ENCODE data around the gene KRT82. TPM values are rescaled to one million over a fixed set of nuclear protein-coding genes. Genes with fewer than 3 reads are reported as not detected.

Gene KRT82
- total and polyA plus RNA-seq, 4 donors: not detected

DNA sequence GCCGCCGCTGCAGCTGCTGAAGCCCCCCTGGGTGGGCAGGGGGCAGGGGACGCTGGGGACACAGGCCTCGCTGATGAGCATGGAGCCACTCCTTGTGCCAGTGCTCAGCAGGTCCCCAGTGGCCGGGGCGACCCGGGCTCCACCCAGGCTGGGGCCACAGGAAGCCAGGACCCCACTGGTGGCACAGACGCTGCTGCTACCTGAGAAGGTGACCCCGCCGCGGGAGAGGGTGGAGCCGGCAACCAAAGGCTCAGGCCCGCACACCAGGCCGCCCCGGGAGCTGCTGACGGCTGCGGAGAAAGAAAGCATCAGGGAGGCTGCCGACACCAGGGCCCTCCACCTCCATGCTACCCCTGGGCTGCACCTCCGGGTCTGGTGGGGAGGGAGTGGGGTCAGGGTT lies 28.0 kb downstream of the KRT82 start:
- no peaks in the 10 kb centered on the region for H3K36me3 ChIP-seq (ENCODE audit: control insufficient read depth, insufficient read depth, low read length)
- 77% methylated on average over 17 of the region's 19 CpGs for WGBS (ENCODE audit: insufficient coverage)
- DNase-seq (ENCODE audit: low read depth in 4 of 6, low spot score in 6 of 6): no peak
- no peak overlapping the region for H3K27ac ChIP-seq (ENCODE audit: low read depth, low read length)
- H3K27me3 ChIP-seq (ENCODE audit: control insufficient read depth, insufficient read depth, low read length): no peaks in the 10 kb centered on the region
- H3K4me3 ChIP-seq (ENCODE audit: low read depth, low read length): no peak overlapping the region
- no peaks in the 10 kb centered on the region for H3K9me3 ChIP-seq (ENCODE audit: control insufficient read depth, insufficient read depth, low read length)
- H3K4me1 ChIP-seq (ENCODE audit: control insufficient read depth, insufficient read depth, low read length): no peaks in the 10 kb centered on the region

DNA sequence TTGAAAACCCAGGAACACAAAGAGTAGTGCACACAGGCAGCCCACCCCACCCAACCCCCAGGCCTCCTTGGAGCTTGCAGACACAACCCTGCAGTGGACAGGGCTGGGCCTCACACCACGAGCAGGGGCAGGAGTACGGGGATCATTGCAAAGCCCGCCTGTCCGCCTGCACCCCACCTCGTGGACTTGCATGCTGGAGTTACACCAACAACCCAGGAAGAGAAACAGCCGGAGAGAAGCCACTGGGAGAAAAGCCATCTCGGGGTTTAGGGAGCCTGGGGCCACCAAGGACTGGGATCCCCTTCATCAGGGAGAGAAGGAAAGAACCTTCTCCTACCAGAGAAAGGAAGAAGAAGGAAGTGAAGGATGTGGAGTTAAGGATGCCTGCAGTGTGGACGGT lies 28.9 kb downstream of the KRT82 start:
- H3K9me3 ChIP-seq (ENCODE audit: control insufficient read depth, insufficient read depth, low read length): no peaks in the 10 kb centered on the region
- H3K4me1 ChIP-seq (ENCODE audit: control insufficient read depth, insufficient read depth, low read length): no peaks in the 10 kb centered on the region
- H3K27me3 ChIP-seq (ENCODE audit: control insufficient read depth, insufficient read depth, low read length): no peaks in the 10 kb centered on the region
- DNase-seq (ENCODE audit: low read depth in 4 of 6, low spot score in 6 of 6): no peak
- 85% methylated on average over 4 of the region's 8 CpGs for WGBS (ENCODE audit: insufficient coverage)
- H3K36me3 ChIP-seq (ENCODE audit: control insufficient read depth, insufficient read depth, low read length): no peaks in the 10 kb centered on the region
- no peak overlapping the region for H3K4me3 ChIP-seq (ENCODE audit: low read depth, low read length)
- H3K27ac ChIP-seq (ENCODE audit: low read depth, low read length): no peak overlapping the region

DNA sequence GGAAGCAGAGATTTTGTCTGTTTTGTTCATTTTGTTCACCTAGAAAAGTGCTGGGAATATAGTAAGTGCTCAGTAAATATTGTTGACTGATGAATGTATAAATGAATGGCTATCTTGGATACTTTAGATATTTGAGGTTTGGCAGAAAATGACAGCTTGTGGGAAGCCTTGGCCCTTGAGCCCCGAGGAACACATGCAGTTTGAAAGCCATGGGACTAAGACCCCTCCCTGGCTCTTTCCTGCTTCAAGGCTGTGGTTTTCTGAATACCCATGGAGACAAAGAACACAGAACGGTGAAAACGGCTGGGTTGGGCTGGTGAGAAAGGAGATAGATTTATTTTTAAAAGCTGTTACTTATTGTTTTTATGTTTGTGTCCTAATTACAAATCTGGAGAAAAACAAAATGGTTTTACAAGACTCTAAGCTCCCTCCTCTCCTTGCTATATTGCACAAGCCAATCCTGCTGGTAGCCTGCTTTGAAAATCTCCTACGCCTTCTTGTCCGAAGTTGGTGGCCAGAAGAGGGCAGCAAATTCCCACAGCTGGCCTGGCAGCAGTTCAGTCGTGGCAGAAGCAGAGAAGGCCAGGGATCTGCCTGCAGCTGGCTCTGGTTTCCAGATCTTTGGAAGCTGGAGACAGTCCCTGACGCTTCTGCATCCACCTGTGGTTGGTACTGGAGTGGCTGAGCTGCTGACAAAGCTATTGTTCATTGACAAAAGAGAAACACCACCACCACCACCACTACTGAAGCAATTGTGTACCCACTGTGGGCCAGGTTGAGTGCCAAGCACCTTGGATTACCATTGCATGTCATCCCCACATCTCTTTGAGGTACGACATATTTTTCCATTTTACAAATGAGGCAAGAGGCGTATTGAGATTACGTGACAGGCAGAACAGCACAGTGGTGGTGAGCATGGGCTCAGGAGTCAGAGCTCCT lies 33.6 kb downstream of the KRT82 start:
- no peaks in the 10 kb centered on the region for H3K9me3 ChIP-seq (ENCODE audit: control insufficient read depth, insufficient read depth, low read length)
- H3K27ac ChIP-seq (ENCODE audit: low read depth, low read length): no peak overlapping the region
- H3K27me3 ChIP-seq (ENCODE audit: control insufficient read depth, insufficient read depth, low read length): peaks cover 2% of the 10 kb centered on the region
- WGBS (ENCODE audit: insufficient coverage): 3% methylated on average over 4 of the region's 10 CpGs
- peak; percentile 64 to 97 (median 80) for DNase-seq (ENCODE audit: low read depth in 4 of 6, low spot score in 6 of 6)
- no peaks in the 10 kb centered on the region for H3K36me3 ChIP-seq (ENCODE audit: control insufficient read depth, insufficient read depth, low read length)
- no peak overlapping the region for H3K4me3 ChIP-seq (ENCODE audit: low read depth, low read length)
- peaks cover 15% of the 10 kb centered on the region for H3K4me1 ChIP-seq (ENCODE audit: control insufficient read depth, insufficient read depth, low read length)

DNA sequence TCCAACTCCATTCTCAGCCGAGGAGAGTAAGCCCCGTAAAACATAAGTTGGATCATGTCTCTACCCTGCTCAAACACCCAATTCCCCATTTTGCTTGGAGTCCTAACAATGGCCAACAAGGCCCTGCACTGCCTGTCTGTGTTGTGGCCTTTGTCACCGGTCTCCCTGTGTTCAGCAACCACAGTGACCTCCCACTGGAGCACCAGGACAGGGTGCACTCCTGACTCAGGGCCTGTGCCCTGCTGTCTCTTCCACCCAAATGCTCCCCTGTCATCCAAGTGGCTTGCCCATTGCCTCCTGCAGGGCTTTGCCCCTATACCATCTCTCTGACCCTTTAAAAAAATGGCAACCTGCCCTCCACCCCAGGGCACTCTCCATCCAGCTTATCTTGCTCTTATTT lies 34.4 kb downstream of the KRT82 start:
- no peak for DNase-seq (ENCODE audit: low read depth in 4 of 6, low spot score in 6 of 6)
- 64% methylated on average over 3 of the region's 3 CpGs for WGBS (ENCODE audit: insufficient coverage)
- peak overlapping the region; percentile 69 for H3K27ac ChIP-seq (ENCODE audit: low read depth, low read length)
- H3K36me3 ChIP-seq (ENCODE audit: control insufficient read depth, insufficient read depth, low read length): no peaks in the 10 kb centered on the region
- peaks cover 15% of the 10 kb centered on the region for H3K4me1 ChIP-seq (ENCODE audit: control insufficient read depth, insufficient read depth, low read length)
- no peak overlapping the region for H3K4me3 ChIP-seq (ENCODE audit: low read depth, low read length)
- H3K27me3 ChIP-seq (ENCODE audit: control insufficient read depth, insufficient read depth, low read length): peaks cover 2% of the 10 kb centered on the region
- no peaks in the 10 kb centered on the region for H3K9me3 ChIP-seq (ENCODE audit: control insufficient read depth, insufficient read depth, low read length)

DNA sequence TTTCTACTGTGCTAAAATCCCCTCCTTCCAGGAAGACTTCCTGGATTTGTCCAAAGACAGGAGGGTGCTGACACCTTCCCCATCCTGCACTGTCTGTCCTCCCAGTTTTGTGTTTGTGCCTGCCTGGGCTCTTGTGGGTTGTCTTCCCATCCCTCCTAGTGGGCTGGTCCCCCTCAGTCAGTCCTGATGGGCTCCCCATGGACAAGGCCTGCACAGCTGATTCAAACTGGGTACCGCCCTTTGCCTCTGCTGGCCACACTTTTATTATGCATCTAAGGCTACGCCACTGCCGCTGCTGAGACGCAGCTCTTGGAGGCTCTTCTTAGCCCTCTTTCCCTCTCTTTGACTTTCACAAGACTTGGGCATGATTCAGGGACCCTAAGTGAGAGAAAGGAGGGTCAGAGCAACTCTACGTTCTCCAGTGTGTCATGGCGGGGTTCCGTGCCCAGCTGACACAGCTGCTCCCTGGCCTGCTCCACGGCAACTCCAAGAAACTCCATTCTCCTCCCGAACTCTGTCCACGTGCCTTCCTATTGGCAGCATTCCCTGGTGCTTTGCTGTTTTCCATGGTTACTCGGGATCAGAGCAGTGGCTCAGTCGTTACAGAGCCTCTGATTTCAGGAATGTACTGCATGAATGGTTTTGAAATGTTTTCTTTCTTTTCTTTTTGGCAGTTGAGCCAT lies 35.1 kb downstream of the KRT82 start:
- Histone ChIP-seq H3K27ac (ENCODE audit: low read depth, low read length) (peak overlapping the region; percentile 69), H3K9me3 (ENCODE audit: control insufficient read depth, insufficient read depth, low read length) (no peaks in the 10 kb centered on the region), H3K4me3 (ENCODE audit: low read depth, low read length) (no peak overlapping the region), H3K4me1 (ENCODE audit: control insufficient read depth, insufficient read depth, low read length) (peaks cover 15% of the 10 kb centered on the region), H3K27me3 (ENCODE audit: control insufficient read depth, insufficient read depth, low read length) (peaks cover 2% of the 10 kb centered on the region), H3K36me3 (ENCODE audit: control insufficient read depth, insufficient read depth, low read length) (no peaks in the 10 kb centered on the region)
- WGBS (ENCODE audit: insufficient coverage): 40% methylated on average over 6 of the region's 12 CpGs
- DNase-seq (ENCODE audit: low read depth in 4 of 6, low spot score in 6 of 6): peak; percentile 53 to 93 (median 72)

DNA sequence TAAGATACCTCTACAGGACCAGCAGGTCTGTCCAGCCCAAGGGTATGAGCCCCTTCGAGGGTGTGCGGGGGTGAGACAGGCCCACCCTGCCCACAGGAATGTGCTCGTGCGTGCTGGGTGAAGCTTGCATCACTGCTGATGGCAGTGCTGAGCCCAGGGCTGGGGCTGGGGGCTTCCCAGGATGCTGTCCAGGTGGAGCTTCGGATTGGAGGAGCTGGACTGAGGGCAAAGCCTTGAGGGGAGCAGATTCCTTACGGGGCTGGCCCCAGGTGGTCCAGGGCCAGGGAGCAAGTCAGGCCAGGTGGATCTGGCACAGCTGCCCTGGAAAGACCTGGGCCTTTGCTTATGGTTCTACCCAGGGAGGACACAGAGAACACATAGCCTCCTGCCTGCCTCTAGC lies 36.3 kb downstream of the KRT82 start:
- Histone ChIP-seq H3K9me3 (ENCODE audit: control insufficient read depth, insufficient read depth, low read length) (no peaks in the 10 kb centered on the region), H3K27ac (ENCODE audit: low read depth, low read length) (no peak overlapping the region), H3K27me3 (ENCODE audit: control insufficient read depth, insufficient read depth, low read length) (peaks cover 2% of the 10 kb centered on the region), H3K36me3 (ENCODE audit: control insufficient read depth, insufficient read depth, low read length) (no peaks in the 10 kb centered on the region), H3K4me1 (ENCODE audit: control insufficient read depth, insufficient read depth, low read length) (peaks cover 15% of the 10 kb centered on the region), H3K4me3 (ENCODE audit: low read depth, low read length) (no peak overlapping the region)
- 85% methylated on average over 6 of the region's 6 CpGs for WGBS (ENCODE audit: insufficient coverage)
- no peak for DNase-seq (ENCODE audit: low read depth in 4 of 6, low spot score in 6 of 6)

DNA sequence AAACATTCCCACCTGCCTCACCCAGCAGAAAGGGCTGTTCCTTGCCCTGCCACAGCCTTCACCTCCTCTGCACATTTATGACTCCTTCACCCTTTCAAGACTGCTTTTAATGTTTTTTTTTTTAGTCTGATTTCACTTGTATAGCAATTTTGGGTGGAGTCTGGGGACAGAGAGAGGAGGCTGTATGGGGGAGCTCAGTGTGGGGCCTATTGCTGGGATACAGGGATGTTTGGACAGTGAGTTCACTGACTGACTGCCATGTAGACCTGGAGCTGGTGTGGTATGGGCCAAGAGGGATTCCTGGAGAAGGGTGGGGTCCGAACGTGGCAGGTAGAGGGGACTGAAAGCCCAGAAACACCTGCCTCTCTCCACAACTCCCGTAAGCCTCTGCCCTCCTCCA lies 36.9 kb downstream of the KRT82 start:
- Histone ChIP-seq H3K27ac (ENCODE audit: low read depth, low read length) (no peak overlapping the region), H3K9me3 (ENCODE audit: control insufficient read depth, insufficient read depth, low read length) (no peaks in the 10 kb centered on the region), H3K36me3 (ENCODE audit: control insufficient read depth, insufficient read depth, low read length) (no peaks in the 10 kb centered on the region), H3K27me3 (ENCODE audit: control insufficient read depth, insufficient read depth, low read length) (peaks cover 2% of the 10 kb centered on the region), H3K4me3 (ENCODE audit: low read depth, low read length) (no peak overlapping the region), H3K4me1 (ENCODE audit: control insufficient read depth, insufficient read depth, low read length) (peaks cover 15% of the 10 kb centered on the region)
- no CpG with 5 or more reads among the region's 3 CpGs for WGBS (ENCODE audit: insufficient coverage)
- no peak for DNase-seq (ENCODE audit: low read depth in 4 of 6, low spot score in 6 of 6)

DNA sequence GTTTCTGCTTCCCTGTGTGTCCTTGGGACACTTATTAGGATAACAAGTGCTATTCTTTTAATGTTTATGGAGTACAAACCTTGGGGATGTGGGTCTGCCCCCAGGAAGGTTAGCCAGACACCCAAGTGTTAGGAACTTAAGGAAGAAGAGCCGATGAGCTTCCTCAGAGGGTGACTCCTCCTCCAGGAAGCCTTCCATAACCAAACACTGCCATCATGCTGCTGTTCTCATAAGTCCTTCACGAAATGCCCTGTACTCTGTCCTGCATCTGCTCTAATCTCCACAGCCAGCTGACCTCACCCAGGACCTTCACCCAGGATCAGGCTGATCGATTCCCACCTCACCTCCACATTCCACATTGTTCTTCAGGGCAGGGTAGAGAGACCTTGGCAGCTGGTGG lies 37.6 kb downstream of the KRT82 start:
- no peak for DNase-seq (ENCODE audit: low read depth in 4 of 6, low spot score in 6 of 6)
- Histone ChIP-seq H3K4me3 (ENCODE audit: low read depth, low read length) (no peak overlapping the region), H3K27ac (ENCODE audit: low read depth, low read length) (no peak overlapping the region), H3K9me3 (ENCODE audit: control insufficient read depth, insufficient read depth, low read length) (no peaks in the 10 kb centered on the region), H3K4me1 (ENCODE audit: control insufficient read depth, insufficient read depth, low read length) (peaks cover 15% of the 10 kb centered on the region), H3K27me3 (ENCODE audit: control insufficient read depth, insufficient read depth, low read length) (peaks cover 2% of the 10 kb centered on the region), H3K36me3 (ENCODE audit: control insufficient read depth, insufficient read depth, low read length) (no peaks in the 10 kb centered on the region)
- WGBS (ENCODE audit: insufficient coverage): 86% methylated on average over 3 of the region's 3 CpGs

DNA sequence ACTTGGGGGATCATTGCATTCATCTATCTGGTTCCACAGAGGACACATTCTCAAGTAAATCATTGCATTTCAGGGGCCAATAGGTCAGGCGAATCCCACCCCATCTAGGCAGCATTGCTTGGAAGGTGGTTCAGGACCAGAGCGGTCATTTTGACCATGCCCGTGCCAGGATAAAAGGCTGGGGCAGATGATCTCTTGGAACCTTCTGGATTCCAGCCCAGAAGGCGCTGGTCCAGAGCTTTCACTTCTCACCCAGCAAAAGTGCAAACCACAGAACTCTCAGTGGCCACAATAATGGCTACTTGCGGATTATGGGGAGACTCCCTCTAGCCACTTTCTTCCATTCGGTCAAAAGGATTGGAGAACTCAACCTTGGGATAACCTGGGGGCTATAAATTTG lies 38.3 kb downstream of the KRT82 start:
- no peaks in the 10 kb centered on the region for H3K9me3 ChIP-seq (ENCODE audit: control insufficient read depth, insufficient read depth, low read length)
- no peak overlapping the region for H3K27ac ChIP-seq (ENCODE audit: low read depth, low read length)
- WGBS (ENCODE audit: insufficient coverage): 70% methylated on average over 2 of the region's 6 CpGs

More for the DNA sequence above, 38.3 kb downstream of the KRT82 start:
- Histone ChIP-seq H3K4me3 (ENCODE audit: low read depth, low read length) (no peak overlapping the region), H3K4me1 (ENCODE audit: control insufficient read depth, insufficient read depth, low read length) (peaks cover 15% of the 10 kb centered on the region), H3K27me3 (ENCODE audit: control insufficient read depth, insufficient read depth, low read length) (peaks cover 2% of the 10 kb centered on the region), H3K36me3 (ENCODE audit: control insufficient read depth, insufficient read depth, low read length) (no peaks in the 10 kb centered on the region)
- DNase-seq (ENCODE audit: low read depth in 4 of 6, low spot score in 6 of 6): no peak

Data from spinal cord (tissue), 10 donors.